CD4-positive, alpha-beta T cell treated with Interleukin-6 for 4 hours (primary cell): Measurements from ENCODE around the gene TRAPPC11.

ENCODE experiments used
- DNase-seq: peaks from one replicate; pipeline ENCODE4 v3.0.0-alpha.2; 2020; ENCODE audit warnings: mixed read lengths

Gene TRAPPC11

GRCh38 chr4:183760326-183760725 is 101.2 kb downstream of the TRAPPC11 start:
- no peak for DNase-seq
